ENCODE data around the gene RAET1L. TPM values are rescaled to one million over a fixed set of nuclear protein-coding genes. Genes with fewer than 3 reads are reported as not detected.

RAET1L gene
- total and polyA plus RNA-seq, 10 of the 15 experiments (the other 5 are each of a cell fraction or from before 2014, with no cell fraction given): not detected

- Histone ChIP-seq H3K27me3 (replicated peaks in 1 of 2; ENCODE audit: control insufficient read depth in 2 of 2, insufficient read depth in 2 of 2, low read length in 1 of 2) (peaks cover 13% of the 10 kb centered on the region in 2 experiments), H3K36me3 (ENCODE audit: control insufficient read depth in 2 of 2, insufficient read depth in 2 of 2, low read length in 1 of 2) (no peaks in the 10 kb centered on the region), H3K27ac (ENCODE audit: control insufficient read depth, insufficient read depth) (no peak overlapping the region), H3K4me1 (ENCODE audit: control insufficient read depth, insufficient read depth, low read length) (no peaks in the 10 kb centered on the region; the same call in 1 of the 2 replicates), H2AFZ (ENCODE audit: control insufficient read depth, low read depth, low read length) (no peak overlapping the region), H3K4me3 (no peak overlapping the region), H3K9ac (ENCODE audit: control insufficient read depth, insufficient read depth, low read length) (no peak overlapping the region), H4K20me1 (ENCODE audit: control insufficient read depth, insufficient read depth) (no peaks in the 10 kb centered on the region), H3K9me3 (replicated peaks; ENCODE audit: control insufficient read depth, insufficient read depth, low read length) (no peaks in the 10 kb centered on the region), H3K79me2 (ENCODE audit: control insufficient read depth, insufficient read depth, low read length) (no peaks in the 10 kb centered on the region), H3K4me2 (ENCODE audit: control insufficient read depth, insufficient read depth) (no peak overlapping the region)
- WGBS (ENCODE audit: insufficient coverage, insufficient replicate concordance, low lambda C conversion rate, missing lambda C conversion rate): 33% methylated on average over 8 of the region's 8 CpGs
- no peak for ATAC-seq
- TF ChIP-seq SIN3A (IDR thresholded peaks at IDR 0.05; ENCODE audit: low read depth, low read length) (no peak), BMI1 (IDR thresholded peaks at IDR 0.05; ENCODE audit: borderline replicate concordance) (no peak), TARDBP (IDR thresholded peaks at IDR 0.05; ENCODE audit: borderline replicate concordance) (no peak), MYC (IDR thresholded peaks at IDR 0.05; ENCODE audit: insufficient read depth, insufficient read length, insufficient replicate concordance, low read length, severe bottlenecking) (no peak), E4F1 (IDR thresholded peaks at IDR 0.05; ENCODE audit: borderline replicate concordance, partially characterized antibody) (no peak), POLR2AphosphoS5 (IDR thresholded peaks at IDR 0.05; ENCODE audit: low read length) (no peak), CHD4 (IDR thresholded peaks at IDR 0.05) (no peak)
- SMC1A ChIA-PET (ENCODE audit: uncharacterized antibody, unreplicated experiment): no interaction called here
- no TSS peak for BruUV-seq (replicated peaks)
- CTCF ChIA-PET: no interaction called here
- RAD21 ChIA-PET (ENCODE audit: unreplicated experiment): no interaction called here
- FAIRE-seq: no peak
- POLR2A ChIA-PET: no interaction called here
- intact Hi-C loops (cut with micrococcal nuclease; ENCODE audit: unreplicated experiment): no loop called here
- no peak for DNase-seq (ENCODE audit: low read depth, low spot score)
- in situ Hi-C loops (cut with MboI): no loop called here
These were observed 7.3 kb upstream of the RAET1L start for GRCh38 chr6:150032598-150032997.
